Raji (cell line): ENCODE results near the gene AQP3.

Experiments
- POLR2A ChIP-seq: IDR thresholded peaks from 2 replicates; pipeline ENCODE4 v1.6.1; 2011; ENCODE audit warnings: low read depth, low read length, control low read depth; ENCODE audit not compliant: insufficient read depth

The AQP3 gene

GRCh38 chr9:33433871-33434270 is 13.5 kb downstream of the AQP3 start:
- no peak for TF ChIP-seq POLR2A

- no peak for TF ChIP-seq POLR2A
Observed at GRCh38 chr9:33431420-33431819, 16.0 kb downstream of the AQP3 start.

- TF ChIP-seq POLR2A: no peak
Observed at GRCh38 chr9:33430942-33431341, 16.5 kb downstream of the AQP3 start.

- TF ChIP-seq POLR2A: no peak
Observed at GRCh38 chr9:33429256-33429985, 18.0 kb downstream of the AQP3 start.

- no peak for TF ChIP-seq POLR2A
Observed at GRCh38 chr9:33426843-33427293, 20.5 kb downstream of the AQP3 start.

- TF ChIP-seq POLR2A: no peak
Observed at GRCh38 chr9:33425128-33425533, 22.3 kb downstream of the AQP3 start.

- no peak for TF ChIP-seq POLR2A
Observed at GRCh38 chr9:33419708-33420303, 27.6 kb downstream of the AQP3 start.

GRCh38 chr9:33418090-33418489 is 29.3 kb downstream of the AQP3 start:
- TF ChIP-seq POLR2A: no peak

- no peak for TF ChIP-seq POLR2A
Observed at GRCh38 chr9:33416996-33417395, 30.4 kb downstream of the AQP3 start.

- TF ChIP-seq POLR2A: no peak
Observed at GRCh38 chr9:33415501-33416038, 31.8 kb downstream of the AQP3 start.

GRCh38 chr9:33414889-33415500 is 32.4 kb downstream of the AQP3 start:
- TF ChIP-seq POLR2A: no peak

- no peak for TF ChIP-seq POLR2A
Observed at GRCh38 chr9:33414268-33414667, 33.1 kb downstream of the AQP3 start.

GRCh38 chr9:33408087-33408486 is 39.3 kb downstream of the AQP3 start:
- TF ChIP-seq POLR2A: no peak

GRCh38 chr9:33407061-33407460 is 40.3 kb downstream of the AQP3 start:
- no peak for TF ChIP-seq POLR2A

- no peak for TF ChIP-seq POLR2A
Observed at GRCh38 chr9:33404788-33405362, 42.5 kb downstream of the AQP3 start.
